SK-N-SH (cell line): Measurements from ENCODE around the gene ZNF331. TPM values are rescaled to one million over a fixed set of nuclear protein-coding genes. Genes with fewer than 3 reads are reported as not detected.
A peak's percentile ranks its signal among the peaks of the same experiment; 100 is the strongest.
"Not testable (repeated sequence)": the region's sequence is repeated elsewhere in the genome, so short reads cannot be mapped to it uniquely, and the experiment has no call there.

Experiments
- CTCF ChIA-PET: fragments of 300-600, 350-600 bp; formaldehyde crosslinking; extraction: SDS; loops from one replicate; lab custom pipeline; 2021; lab: Yijun Ruan, JAX
- POLR2A ChIA-PET: fragments of 350-600 bp; sonication (Branson Sonifier 250); formaldehyde crosslinking; extraction: SDS; loops from one replicate; lab custom pipeline; 2020; ENCODE audit warnings: antibody characterized with exemption, inconsistent platforms; lab: Yijun Ruan, JAX
- DNase-seq: peaks from one replicate; pipeline ENCODE4 v3.0.0; 2012
- H2AFZ ChIP-seq: fragments of 200-600 bp; sonication (generic); 2 replicates; pipeline ENCODE4 v1.8.1; 2016; ENCODE audit warnings: antibody characterized with exemption, mild to moderate bottlenecking, low read depth
- H3F3A ChIP-seq: fragments of 200-600 bp; sonication (generic); replicated peaks from 2 replicates; pipeline ENCODE3; 2016; ENCODE audit warnings: antibody characterized with exemption, mild to moderate bottlenecking; ENCODE audit not compliant: insufficient read depth
- H3K27ac ChIP-seq, 2 experiments: fragments of 200-500 bp in 1 of 2; fragments of 200-600 bp in 1 of 2; sonication (Bioruptor generic) in 1 of 2; sonication (generic), shearing (Covaris generic) in 1 of 2; 2 replicates each; pipeline versions ENCODE4 v1.5.1 to v1.6.1; 2014 to 2016; ENCODE audit warnings: low read depth in 2 of 2, inconsistent platforms in 1 of 2, low read length in 1 of 2, mild to moderate bottlenecking in 1 of 2, mixed read lengths in 1 of 2
- H3K27me3 ChIP-seq: fragments of 200-600 bp; sonication (generic), shearing (Covaris generic); 2 replicates; pipeline ENCODE4 v1.6.1; 2016; ENCODE audit warnings: mixed run types; ENCODE audit not compliant: insufficient read depth
- H3K36me3 ChIP-seq, 2 experiments: fragments of 200-500 bp in 1 of 2; fragments of 200-600 bp in 1 of 2; sonication (Bioruptor generic) in 1 of 2; sonication (generic) in 1 of 2; replicated peaks in 1 of 2; 2 replicates each; pipeline versions ENCODE3 to v1.5.1; 2014 to 2016; ENCODE audit warnings: low read length in 1 of 2, mild to moderate bottlenecking in 1 of 2; ENCODE audit not compliant: insufficient read depth in 2 of 2, control insufficient read depth in 1 of 2
- H3K4me1 ChIP-seq, 2 experiments: fragments of 200-500 bp in 1 of 2; fragments of 200-600 bp in 1 of 2; sonication (Bioruptor generic) in 1 of 2; sonication (generic), shearing (Covaris generic) in 1 of 2; 2 replicates each; pipeline versions ENCODE4 v1.5.1 to v1.6.1; 2014 to 2016; ENCODE audit warnings: low read depth in 1 of 2, low read length in 1 of 2, mixed run types in 1 of 2; ENCODE audit not compliant: insufficient read depth in 2 of 2, control insufficient read depth in 1 of 2
- H3K4me2 ChIP-seq: fragments of 200-600 bp; sonication (generic), shearing (Covaris generic); 2 replicates; pipeline ENCODE4 v1.6.1; 2017; ENCODE audit warnings: mixed run types
- H3K4me3 ChIP-seq, 2 experiments: fragments of 200-500 bp in 1 of 2; fragments of 200-600 bp in 1 of 2; sonication (Bioruptor generic) in 1 of 2; sonication (generic), shearing (Covaris generic) in 1 of 2; 2 replicates each; pipeline versions ENCODE4 v1.5.1 to v1.8.1; 2014 to 2016; ENCODE audit warnings: low read depth in 2 of 2, inconsistent platforms in 1 of 2, low read length in 1 of 2, mild to moderate bottlenecking in 1 of 2, mixed read lengths in 1 of 2, moderate library complexity in 1 of 2
- H3K79me2 ChIP-seq: fragments of 200-600 bp; sonication (generic); 2 replicates; pipeline ENCODE4 v1.8.1; 2017; ENCODE audit warnings: mild to moderate bottlenecking; ENCODE audit not compliant: insufficient read depth
- H3K9ac ChIP-seq: fragments of 200-600 bp; sonication (generic); 2 replicates; pipeline ENCODE4 v1.6.1; 2017; ENCODE audit warnings: mixed run types
- H3K9me2 ChIP-seq: fragments of 200-600 bp; sonication (generic); 2 replicates; pipeline ENCODE4 v1.6.1; 2017; ENCODE audit warnings: mixed run types
- H3K9me3 ChIP-seq: fragments of 200-600 bp; sonication (generic); 2 replicates; pipeline ENCODE4 v1.6.1; 2017; ENCODE audit warnings: mixed run types, mild to moderate bottlenecking, moderate library complexity
- H4K20me1 ChIP-seq: fragments of 200-600 bp; sonication (generic); 2 replicates; pipeline ENCODE4 v1.6.1; 2017; ENCODE audit warnings: mild to moderate bottlenecking, mixed run types; ENCODE audit not compliant: insufficient read depth
- RCOR1 ChIP-seq: fragments of 150-350 bp; IDR thresholded peaks from 2 replicates; pipeline ENCODE4 v1.6.1; 2017; ENCODE audit warnings: antibody characterized with exemption, low read length
- SIN3A ChIP-seq: IDR thresholded peaks from 2 replicates; pipeline ENCODE4 v1.6.1; 2012; ENCODE audit warnings: low read depth, mild to moderate bottlenecking, low read length, moderate library complexity, borderline replicate concordance
- WGBS: methylation state at CpG from one replicate; pipeline ENCODE4 v1.1.6; 2017; ENCODE audit warnings: low lambda C conversion rate; 5-methylcytosine and 5-hydroxymethylcytosine counted together
- polyA plus RNA-seq, 3 experiments: library from polyadenylated mRNA; depleted of rRNA; stranded (reverse); fragments of >200 nt; gene quantifications; 2 replicates each; pipeline ENCODE4 v1.2.3, GENCODE V29; 2012
- TF ChIP-seq, protein P1 (sequence below): IDR thresholded peaks from 2 replicates; pipeline ENCODE4 v1.4.0; 2012; ENCODE audit warnings: low read depth

The ZNF331 gene
- polyA plus RNA-seq, 1 of the 3 experiments (the other 2 are of a cell fraction) = 7.2 TPM

- H4K20me1 ChIP-seq = no peaks in the 10 kb centered on the region
- no peak overlapping the region for H3K27ac ChIP-seq
- no peaks in the 10 kb centered on the region for H3K79me2 ChIP-seq
- TF ChIP-seq, protein P1, sequence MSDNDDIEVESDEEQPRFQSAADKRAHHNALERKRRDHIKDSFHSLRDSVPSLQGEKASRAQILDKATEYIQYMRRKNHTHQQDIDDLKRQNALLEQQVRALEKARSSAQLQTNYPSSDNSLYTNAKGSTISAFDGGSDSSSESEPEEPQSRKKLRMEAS = no peak
- TF ChIP-seq SIN3A (no peak), RCOR1 (no peak)
- peaks cover 6% of the 10 kb centered on the region; the same call in 1 of the 2 replicates for H3K9me3 ChIP-seq
- no peaks in the 10 kb centered on the region for H3K4me1 ChIP-seq
- H2AFZ ChIP-seq = no peak overlapping the region
- no peak overlapping the region for H3K4me3 ChIP-seq
- POLR2A ChIA-PET = no interaction called here
- WGBS = 52% methylated on average over 5 of the region's 5 CpGs
- H3K9me2 ChIP-seq = no peaks in the 10 kb centered on the region
- no peak for DNase-seq
- CTCF ChIA-PET = no interaction called here
- H3F3A ChIP-seq = no peaks in the 10 kb centered on the region
- H3K9ac ChIP-seq = no peak overlapping the region
- H3K36me3 ChIP-seq = peaks cover 3 to 44% of the 10 kb centered on the region in 2 experiments
- H3K4me2 ChIP-seq = no peak overlapping the region
- H3K27me3 ChIP-seq = no peaks in the 10 kb centered on the region
Observed at GRCh38 chr19:53492153-53492552, 45.8 kb upstream of the ZNF331 start.

DNA sequence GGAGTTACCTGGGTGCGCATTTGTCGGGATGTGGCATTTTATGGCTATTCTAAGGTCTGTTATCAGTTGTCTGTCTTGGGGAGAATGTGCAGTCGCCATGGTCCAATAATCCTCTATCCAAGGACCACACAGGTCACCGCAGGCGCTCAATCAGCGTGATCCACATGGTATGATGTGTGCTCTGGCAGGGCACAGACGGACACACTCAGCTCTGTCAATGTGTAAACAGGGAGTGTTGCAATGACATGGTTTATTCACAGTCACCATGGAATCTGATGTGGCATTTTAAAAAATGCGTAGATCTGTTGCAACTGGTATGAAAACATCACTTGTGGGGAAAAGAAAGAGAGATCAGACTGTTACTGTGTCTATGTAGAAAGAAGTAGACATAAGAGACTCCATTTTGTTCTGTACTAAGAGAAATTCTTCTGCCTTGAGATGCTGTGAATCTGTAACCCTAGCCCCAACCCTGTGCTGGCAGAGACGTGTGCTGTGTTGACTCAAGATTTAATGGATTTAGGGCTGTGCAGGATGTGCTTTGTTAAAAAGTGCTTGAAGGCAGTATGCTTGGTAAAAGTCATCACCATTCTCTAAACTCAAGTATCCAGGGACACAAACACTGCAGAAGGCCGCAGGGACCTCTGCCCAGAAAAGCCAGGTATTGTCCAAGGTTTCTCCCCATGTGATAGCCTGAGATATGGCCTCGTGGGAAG, 40.5 kb upstream of the ZNF331 start:
- H3K9ac ChIP-seq, H4K20me1 ChIP-seq, DNase-seq, H3K4me3 ChIP-seq, POLR2A ChIA-PET, H3K79me2 ChIP-seq, H2AFZ ChIP-seq, H3K4me1 ChIP-seq, H3K4me2 ChIP-seq, H3F3A ChIP-seq, H3K9me2 ChIP-seq, H3K36me3 ChIP-seq, H3K27me3 ChIP-seq, H3K27ac ChIP-seq, H3K9me3 ChIP-seq, CTCF ChIA-PET: not testable (repeated sequence)
- 47% methylated on average over 11 of the region's 11 CpGs for WGBS

GRCh38 chr19:53498024-53498395, 39.9 kb upstream of the ZNF331 start:
- 66% methylated on average over 4 of the region's 4 CpGs for WGBS
- H3K36me3 ChIP-seq, DNase-seq, H3K4me3 ChIP-seq, H3K9me2 ChIP-seq, H3K9me3 ChIP-seq, H3K79me2 ChIP-seq, H3K4me1 ChIP-seq, CTCF ChIA-PET, H2AFZ ChIP-seq, H3K9ac ChIP-seq, H3K4me2 ChIP-seq, H3K27me3 ChIP-seq, H3F3A ChIP-seq, H4K20me1 ChIP-seq, H3K27ac ChIP-seq, POLR2A ChIA-PET: not testable (repeated sequence)

GRCh38 chr19:53503151-53503550, 34.8 kb upstream of the ZNF331 start:
- WGBS = 29% methylated on average over 7 of the region's 7 CpGs
- H2AFZ ChIP-seq, H3K9me2 ChIP-seq, H3K4me1 ChIP-seq, H3K9me3 ChIP-seq, H3K27me3 ChIP-seq, H3K27ac ChIP-seq, H3K9ac ChIP-seq, H3K79me2 ChIP-seq, DNase-seq, POLR2A ChIA-PET, H3K36me3 ChIP-seq, H3F3A ChIP-seq, H3K4me2 ChIP-seq, H4K20me1 ChIP-seq: not testable (repeated sequence)
- CTCF ChIA-PET = interaction anchor here (0.6 to 1.3 kb wide), 2 partner anchors 71 to 134 kb away, joined by 3 read pairs; no protein-coding TSS in a partner anchor
- H3K4me3 ChIP-seq = peak overlapping the region in 1 of 2 experiments; percentile 17; a peak in 1 of 4 replicates

DNA sequence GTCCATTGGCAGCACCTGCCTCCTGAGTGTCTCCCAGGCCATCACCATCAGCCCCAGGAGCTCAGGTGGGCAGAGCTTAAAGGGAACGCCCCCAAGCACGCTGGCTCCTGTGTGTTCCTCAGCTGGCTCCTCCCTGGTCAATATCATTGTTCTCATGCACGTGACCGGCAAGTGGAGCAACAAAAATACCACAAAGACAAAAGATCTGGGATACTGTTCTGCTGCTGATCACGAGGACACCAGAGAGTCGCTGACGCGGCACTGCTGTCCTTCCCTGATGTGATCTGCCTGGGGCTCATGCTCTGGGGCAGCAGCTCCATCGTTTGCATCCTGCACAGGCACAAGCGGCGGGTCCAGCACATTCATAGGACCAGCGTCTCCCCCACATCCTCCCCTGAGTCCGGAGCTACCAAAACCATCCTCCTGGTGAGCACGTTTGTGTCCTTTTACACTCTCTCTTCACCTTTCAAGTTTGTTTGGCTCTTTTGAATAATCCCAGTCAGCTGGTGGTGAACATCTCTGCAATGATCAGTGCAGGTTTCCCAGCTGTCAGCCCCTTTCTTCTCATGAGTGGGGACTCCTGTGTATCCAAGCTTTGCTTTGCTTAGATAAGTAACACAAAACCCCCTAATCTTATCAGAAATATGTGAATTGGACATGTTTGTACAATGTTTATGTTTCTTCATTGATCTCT, 34.1 kb upstream of the ZNF331 start:
- CTCF ChIA-PET = interaction anchor here (1.3 to 1.6 kb wide), 2 partner anchors 79 to 135 kb away, joined by 3 to 7 read pairs; no protein-coding TSS in a partner anchor
- Histone ChIP-seq H3K4me3 (peak overlapping the region; percentile 21 to 54; a peak in 2 of 4 replicates), H3K4me2 (peak overlapping the region; percentile 67; the same call in 1 of the 2 replicates), H2AFZ (0 out of 2 replicates have a peak overlapping the region, but pooled peaks have one; percentile 85)
- H3K79me2 ChIP-seq, H3K27ac ChIP-seq, H3K9me2 ChIP-seq, H3K9ac ChIP-seq, H3F3A ChIP-seq, DNase-seq, H3K27me3 ChIP-seq, H4K20me1 ChIP-seq, H3K36me3 ChIP-seq, H3K9me3 ChIP-seq, POLR2A ChIA-PET, H3K4me1 ChIP-seq: not testable (repeated sequence)
- 0% methylated on average over 4 of the region's 14 CpGs for whole genome bisulfite sequencing
